Neural cell (in vitro differentiated cells): ENCODE results near the gene PTCD1. TPM values are rescaled to one million over a fixed set of nuclear protein-coding genes. Genes with fewer than 3 reads are reported as not detected.

Experiments used
- H2AFZ ChIP-seq: fragments of 200-600, 300-800 bp; sonication (generic), shearing (Covaris generic); 2 replicates; pipeline ENCODE4 v1.6.0; 2014; ENCODE audit warnings: low read depth, mild to moderate bottlenecking, antibody characterized with exemption, low read length, moderate library complexity
- H3F3A ChIP-seq: fragments of 200-600 bp; shearing (Covaris generic); 2 replicates; pipeline ENCODE4 v1.6.1; 2016; ENCODE audit warnings: mild to moderate bottlenecking, moderate library complexity, mixed read lengths, antibody characterized with exemption, low read length; ENCODE audit not compliant: insufficient read depth, poor library complexity, severe bottlenecking
- H3K27ac ChIP-seq: fragments of 200-600, 300-800 bp; sonication (generic), shearing (Covaris generic); 2 replicates; pipeline ENCODE4 v1.5.1; 2014; ENCODE audit warnings: mild to moderate bottlenecking, low read length, moderate library complexity
- H3K27me3 ChIP-seq: fragments of 300-800, 200-600 bp; sonication (generic), shearing (Covaris generic); 2 replicates; pipeline ENCODE4 v1.6.0; 2014; ENCODE audit warnings: mild to moderate bottlenecking, low read depth, low read length, moderate library complexity; ENCODE audit not compliant: insufficient read depth
- H3K36me3 ChIP-seq: fragments of 300-800, 200-600 bp; sonication (generic), shearing (Covaris generic); 2 replicates; pipeline ENCODE4 v1.5.1; 2014; ENCODE audit warnings: mild to moderate bottlenecking, antibody characterized with exemption, low read length, moderate library complexity; ENCODE audit not compliant: insufficient read depth
- H3K4me2 ChIP-seq: fragments of 300-800, 200-600 bp; sonication (generic), shearing (Covaris generic); 2 replicates; pipeline ENCODE4 v1.6.0; 2014; ENCODE audit warnings: mild to moderate bottlenecking, low read length
- H3K4me3 ChIP-seq: fragments of 300-800, 200-600 bp; sonication (generic), shearing (Covaris generic); 2 replicates; pipeline ENCODE4 v1.5.1; 2014; ENCODE audit warnings: mild to moderate bottlenecking, low read length, moderate library complexity
- H3K79me2 ChIP-seq: fragments of 200-600 bp; shearing (Covaris generic); replicated peaks from 2 replicates; pipeline ENCODE4 v1.6.0; 2014; ENCODE audit warnings: mild to moderate bottlenecking, low read length, moderate library complexity; ENCODE audit not compliant: insufficient read depth
- H3K9ac ChIP-seq: fragments of 300-800, 200-600 bp; sonication (generic), shearing (Covaris generic); 2 replicates; pipeline ENCODE4 v1.6.1; 2016; ENCODE audit warnings: mild to moderate bottlenecking, low read length, mixed read lengths
- H3K9me2 ChIP-seq: fragments of 200-600 bp; shearing (Covaris generic); 2 replicates; pipeline ENCODE4 v1.6.1; 2016; ENCODE audit warnings: mild to moderate bottlenecking, low read length, mixed read lengths; ENCODE audit not compliant: insufficient read depth
- H3K9me3 ChIP-seq: fragments of 200-600, 300-800 bp; sonication (generic), shearing (Covaris generic); 2 replicates; pipeline ENCODE4 v1.6.1; 2016; ENCODE audit warnings: mild to moderate bottlenecking, mixed run types, low read length, moderate library complexity, mixed read lengths
- H4K20me1 ChIP-seq: fragments of 200-600 bp; shearing (Covaris generic); 2 replicates; pipeline ENCODE4 v1.6.1; 2016; ENCODE audit warnings: mild to moderate bottlenecking, mixed run types; ENCODE audit not compliant: insufficient read depth
- CTCF ChIP-seq: fragments of 450-650 bp; IDR thresholded peaks from 2 replicates; pipeline ENCODE4 v1.5.1; 2014; ENCODE audit warnings: antibody characterized with exemption, mild to moderate bottlenecking, moderate library complexity; ENCODE audit not compliant: poor library complexity, severe bottlenecking
- EP300 ChIP-seq: fragments of 450-650 bp; conservative IDR thresholded peaks from 2 replicates; pipeline ENCODE4 v1.6.1; 2014; ENCODE audit warnings: antibody characterized with exemption, mild to moderate bottlenecking, moderate library complexity; ENCODE audit not compliant: poor library complexity, severe bottlenecking
- EZH2 ChIP-seq: fragments of 200-600, 300-800 bp; shearing (Covaris generic), sonication (generic); IDR thresholded peaks from 2 replicates; pipeline ENCODE4 v1.6.1; 2014; ENCODE audit warnings: antibody characterized with exemption, low read length, borderline replicate concordance, mild to moderate bottlenecking; ENCODE audit not compliant: insufficient read depth, poor library complexity, severe bottlenecking
- MXI1 ChIP-seq: fragments of 450-650 bp; conservative IDR thresholded peaks from 2 replicates; pipeline ENCODE4 v1.6.1; 2014; ENCODE audit warnings: antibody characterized with exemption, mild to moderate bottlenecking; ENCODE audit not compliant: poor library complexity, severe bottlenecking
- POLR2AphosphoS5 ChIP-seq: IDR thresholded peaks from 2 replicates; pipeline ENCODE4 v1.6.1; 2012
- RAD21 ChIP-seq: fragments of 450-650 bp; conservative IDR thresholded peaks from 2 replicates; pipeline ENCODE4 v1.6.1; 2014; ENCODE audit warnings: antibody characterized with exemption, mild to moderate bottlenecking, moderate library complexity
- REST ChIP-seq: IDR thresholded peaks from 2 replicates; pipeline ENCODE4 v1.6.1; 2012; ENCODE audit warnings: borderline replicate concordance
- SMC3 ChIP-seq: fragments of 450-650 bp; conservative IDR thresholded peaks from 2 replicates; pipeline ENCODE4 v1.6.1; 2014; ENCODE audit warnings: antibody characterized with exemption, mild to moderate bottlenecking, moderate library complexity; ENCODE audit not compliant: poor library complexity
- TAF1 ChIP-seq: IDR thresholded peaks from 2 replicates; pipeline ENCODE4 v1.6.1; 2012; ENCODE audit warnings: low read depth
- polyA plus RNA-seq: library from polyadenylated mRNA; depleted of rRNA; stranded (reverse); fragments of >200 nt; gene quantifications from 2 replicates; pipeline ENCODE4 v1.2.3, GENCODE V29; 2014

Gene PTCD1
- polyA plus RNA-seq, 1 donor from 2014 or later, result 4.0 TPM

GRCh38 chr7:99402854-99403253 lies 35.7 kb downstream of the PTCD1 start:
- no peaks in the 10 kb centered on the region for H4K20me1 ChIP-seq
- TF ChIP-seq EZH2 (no peak), POLR2AphosphoS5 (no peak), EP300 (no peak), MXI1 (no peak), RAD21 (no peak), SMC3 (no peak), REST (no peak), TAF1 (no peak), CTCF (no peak)
- H3K27ac ChIP-seq, result no peak overlapping the region
- H3K9ac ChIP-seq, result no peak overlapping the region
- H3K9me3 ChIP-seq, result no peaks in the 10 kb centered on the region
- H3K27me3 ChIP-seq, result no peaks in the 10 kb centered on the region
- no peaks in the 10 kb centered on the region for H3K9me2 ChIP-seq
- no peaks in the 10 kb centered on the region for H3F3A ChIP-seq
- no peak overlapping the region for H2AFZ ChIP-seq
- no peaks in the 10 kb centered on the region for H3K36me3 ChIP-seq
- H3K4me2 ChIP-seq, result no peak overlapping the region
- H3K79me2 ChIP-seq, result peaks cover 23% of the 10 kb centered on the region
- no peak overlapping the region for H3K4me3 ChIP-seq

- Histone ChIP-seq H3K79me2 (no peaks in the 10 kb centered on the region), H3F3A (no peaks in the 10 kb centered on the region), H3K9me3 (no peaks in the 10 kb centered on the region), H3K36me3 (no peaks in the 10 kb centered on the region), H3K27me3 (no peaks in the 10 kb centered on the region), H3K9me2 (no peaks in the 10 kb centered on the region), H3K4me3 (no peak overlapping the region), H4K20me1 (no peaks in the 10 kb centered on the region), H3K9ac (no peak overlapping the region), H2AFZ (no peak overlapping the region), H3K27ac (no peak overlapping the region), H3K4me2 (no peak overlapping the region)
- TF ChIP-seq EZH2 (no peak), EP300 (no peak), POLR2AphosphoS5 (no peak), CTCF (no peak), RAD21 (no peak), REST (no peak), MXI1 (no peak), SMC3 (no peak), TAF1 (no peak)
Observed at GRCh38 chr7:99399597-99399996, 39.0 kb downstream of the PTCD1 start.
